HepG2 (cell line): Measurements from ENCODE around the gene OCSTAMP. TPM values are rescaled to one million over a fixed set of nuclear protein-coding genes. Genes with fewer than 3 reads are reported as not detected.
A peak's percentile ranks its signal among the peaks of the same experiment; 100 is the strongest.

Experiments
- AGO2 ChIP-seq: fragments of 200-400 bp; formaldehyde crosslinking; optimal IDR thresholded peaks from 2 replicates; pipeline ENCODE3; 2017; ENCODE audit warnings: mild to moderate bottlenecking, low read depth, low read length, moderate library complexity
- AHR ChIP-seq: IDR thresholded peaks from 2 replicates; pipeline ENCODE4 v1.6.1; 2018; ENCODE audit warnings: missing genetic modification reagents, missing compliant biosample characterization
- CBFB ChIP-seq: sonication (generic); formaldehyde crosslinking; IDR thresholded peaks from 2 replicates; pipeline ENCODE4 v1.4.0; 2020; ENCODE audit warnings: missing genetic modification reagents
- FOXP4 ChIP-seq: sonication (generic); formaldehyde crosslinking; IDR thresholded peaks from 2 replicates; pipeline ENCODE4 v1.4.0; 2020; ENCODE audit warnings: missing genetic modification reagents
- HMGXB4 ChIP-seq, 2 experiments: sonication (generic) in 1 of 2; formaldehyde crosslinking in 1 of 2; IDR thresholded peaks; 2 replicates each; pipeline versions ENCODE4 v1.4.0 to v1.6.1; 2018 to 2020; ENCODE audit warnings: missing genetic modification reagents in 2 of 2, borderline replicate concordance in 1 of 2, low read depth in 1 of 2, mild to moderate bottlenecking in 1 of 2, missing biosample characterization in 1 of 2
- KLF16 ChIP-seq, 2 experiments: sonication (generic) in 1 of 2; formaldehyde crosslinking in 1 of 2; IDR thresholded peaks; 2 replicates each; pipeline versions ENCODE4 v1.6.1 to v1.8.0; 2016 to 2023; ENCODE audit warnings: missing genetic modification reagents in 2 of 2, missing compliant biosample characterization in 1 of 2
- MTERF4 ChIP-seq: sonication (generic); formaldehyde crosslinking; IDR thresholded peaks from 2 replicates; pipeline ENCODE4 v1.8.0; 2023; ENCODE audit warnings: mild to moderate bottlenecking, missing genetic modification reagents
- MXI1 ChIP-seq: IDR thresholded peaks from 3 replicates; pipeline ENCODE4 v1.6.1; 2012; ENCODE audit warnings: low read depth, low read length, inconsistent platforms, borderline replicate concordance
- PRDM10 ChIP-seq: sonication (generic); formaldehyde crosslinking; IDR thresholded peaks from 2 replicates; pipeline ENCODE4 v1.4.0; 2020; ENCODE audit warnings: low read depth, missing genetic modification reagents
- RFX3 ChIP-seq: IDR thresholded peaks from 2 replicates; pipeline ENCODE4 v1.6.1; 2016; ENCODE audit warnings: missing biosample characterization, missing genetic modification reagents
- RNF2 ChIP-seq: fragments of 450-650 bp; conservative IDR thresholded peaks from 2 replicates; pipeline ENCODE4 v1.6.1; 2016; ENCODE audit warnings: low read depth
- SMAD1 ChIP-seq: sonication (generic); formaldehyde crosslinking; IDR thresholded peaks from 2 replicates; pipeline ENCODE4 v1.4.0; 2020; ENCODE audit warnings: missing genetic modification reagents, low read depth, mild to moderate bottlenecking, borderline replicate concordance
- ZNF101 ChIP-seq: sonication (generic); formaldehyde crosslinking; IDR thresholded peaks from 2 replicates; pipeline ENCODE4 v1.4.0; 2020; ENCODE audit warnings: mild to moderate bottlenecking, low read depth, missing genetic modification reagents, borderline replicate concordance
- ZNF30 ChIP-seq: sonication (generic); formaldehyde crosslinking; IDR thresholded peaks from 2 replicates; pipeline ENCODE4 v1.5.0; 2020; ENCODE audit warnings: mild to moderate bottlenecking, missing genetic modification reagents
- ZNF549 ChIP-seq: sonication (generic); formaldehyde crosslinking; IDR thresholded peaks from 2 replicates; pipeline ENCODE4 v1.5.0; 2020; ENCODE audit warnings: missing genetic modification reagents
- ZNF816 ChIP-seq: sonication (generic); formaldehyde crosslinking; IDR thresholded peaks from 2 replicates; pipeline ENCODE4 v1.8.0; 2022; ENCODE audit warnings: missing genetic modification reagents, mild to moderate bottlenecking, borderline replicate concordance
- polyA plus RNA-seq, 8 experiments: library from polyadenylated mRNA; depleted of rRNA in 3 of 8; stranded (reverse) in 7 of 8; unstranded in 1 of 8; fragments of >200 nt; fragmentation: Illumina TruSeq in 4 of 8; extraction: Trizol in 4 of 8; gene quantifications; 2 replicates each; pipeline versions ENCODE4 v1.2.1 to v1.2.3, GENCODE V29; 2011 to 2016; ENCODE audit warnings: low read depth in 4 of 8, missing spikeins in 1 of 8, mixed read lengths in 1 of 8; ENCODE audit not compliant: insufficient read depth in 1 of 8
- total RNA-seq, 5 experiments: library from RNA; depleted of rRNA; stranded (reverse); fragments of >200 nt; fragmentation: Illumina TruSeq; extraction: Trizol; gene quantifications; 2 replicates each; pipeline ENCODE4 v1.2.3, GENCODE V29; 2016; ENCODE audit warnings: low read depth in 1 of 5
- TF ChIP-seq, protein P1 (sequence below): IDR thresholded peaks from 2 replicates; pipeline ENCODE4 v1.6.1; 2018; ENCODE audit warnings: missing genetic modification reagents, mild to moderate bottlenecking, missing compliant biosample characterization
- TF ChIP-seq, protein P2 (sequence below): sonication (generic); formaldehyde crosslinking; IDR thresholded peaks from 2 replicates; pipeline ENCODE4 v1.8.1; 2023; ENCODE audit warnings: missing genetic modification reagents, mild to moderate bottlenecking, borderline replicate concordance

Gene OCSTAMP
- total and polyA plus RNA-seq, 2 of the 13 experiments (the other 11 are each of a cell fraction or from before 2014, with no cell fraction given) = not detected

GRCh38 chr20:46512943-46513844 lies 37.3 kb downstream of the OCSTAMP start, which contains the start of gene ZNF334 (continued):
- TF ChIP-seq MTERF4 (CRISPR knock-in tag) (no peak), ZNF549 (CRISPR knock-in tag) (no peak), FOXP4 (CRISPR knock-in tag) (no peak), RNF2 (no peak), SMAD1 (CRISPR knock-in tag) (no peak), KLF16 (CRISPR knock-in tag; IDR thresholded peaks at IDR 0.05) (no peak), MXI1 (peak; percentile 15; the same call in 1 of the 3 replicates), RFX3 (CRISPR knock-in tag) (no peak), CBFB (CRISPR knock-in tag) (no peak; the same call in 1 of the 2 replicates), ZNF816 (CRISPR knock-in tag) (no peak), HMGXB4 (CRISPR knock-in tag; IDR thresholded peaks at IDR 0.05; ENCODE audit: borderline replicate concordance in 1 of 2, low read depth in 1 of 2) (peak; percentile 31 to 37; a peak in 2 of 4 replicates), AHR (CRISPR knock-in tag) (peak; percentile 63; the same call in 1 of the 2 replicates), AGO2 (peak; percentile 70), PRDM10 (no peak), ZNF30 (no peak), ZNF101 (no peak)
- TF ChIP-seq, protein P1, sequence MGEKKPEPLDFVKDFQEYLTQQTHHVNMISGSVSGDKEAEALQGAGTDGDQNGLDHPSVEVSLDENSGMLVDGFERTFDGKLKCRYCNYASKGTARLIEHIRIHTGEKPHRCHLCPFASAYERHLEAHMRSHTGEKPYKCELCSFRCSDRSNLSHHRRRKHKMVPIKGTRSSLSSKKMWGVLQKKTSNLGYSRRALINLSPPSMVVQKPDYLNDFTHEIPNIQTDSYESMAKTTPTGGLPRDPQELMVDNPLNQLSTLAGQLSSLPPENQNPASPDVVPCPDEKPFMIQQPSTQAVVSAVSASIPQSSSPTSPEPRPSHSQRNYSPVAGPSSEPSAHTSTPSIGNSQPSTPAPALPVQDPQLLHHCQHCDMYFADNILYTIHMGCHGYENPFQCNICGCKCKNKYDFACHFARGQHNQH (CRISPR knock-in tag) = 0 out of 2 replicates have a peak, but pooled peaks have one; percentile 40
- TF ChIP-seq, protein P2, sequence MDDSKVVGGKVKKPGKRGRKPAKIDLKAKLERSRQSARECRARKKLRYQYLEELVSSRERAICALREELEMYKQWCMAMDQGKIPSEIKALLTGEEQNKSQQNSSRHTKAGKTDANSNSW = no peak
